Trophoblast cell (in vitro differentiated cells and primary cell): ENCODE measurements around the gene SNURF.
"Not testable (repeated sequence)": the region's sequence is repeated elsewhere in the genome, so short reads cannot be mapped to it uniquely, and the experiment has no call there.

Experiments used
- DNase-seq, 2 donors: peaks; one replicate each; pipeline ENCODE4 v3.0.0-alpha.2; 2016
- H2AFZ ChIP-seq: 2 replicates; pipeline ENCODE4 v1.6.1; 2013; ENCODE audit warnings: low read length, moderate library complexity, mild to moderate bottlenecking; ENCODE audit not compliant: insufficient read depth, poor library complexity
- H2AK5ac ChIP-seq: 2 replicates; pipeline ENCODE4 v1.6.1; 2013; ENCODE audit warnings: mild to moderate bottlenecking, low read length
- H2BK120ac ChIP-seq: 2 replicates; pipeline ENCODE4 v1.6.1; 2013; ENCODE audit warnings: low read length, mild to moderate bottlenecking, moderate library complexity; ENCODE audit not compliant: insufficient read depth, poor library complexity
- H2BK12ac ChIP-seq: 2 replicates; pipeline ENCODE4 v1.6.1; 2013; ENCODE audit warnings: mild to moderate bottlenecking, low read length, moderate library complexity
- H2BK5ac ChIP-seq: 2 replicates; pipeline ENCODE4 v1.6.1; 2013; ENCODE audit warnings: low read length, low read depth, moderate library complexity, mild to moderate bottlenecking; ENCODE audit not compliant: poor library complexity
- H3K14ac ChIP-seq: 2 replicates; pipeline ENCODE4 v1.6.1; 2013; ENCODE audit warnings: mild to moderate bottlenecking, low read length
- H3K18ac ChIP-seq: 2 replicates; pipeline ENCODE4 v1.6.1; 2013; ENCODE audit warnings: mild to moderate bottlenecking, low read length
- H3K23ac ChIP-seq: 2 replicates; pipeline ENCODE4 v1.6.1; 2013; ENCODE audit warnings: low read length
- H3K27ac ChIP-seq: 2 replicates; pipeline ENCODE4 v1.5.1; 2013; ENCODE audit warnings: low read depth, mild to moderate bottlenecking, inconsistent platforms, low read length, moderate library complexity
- H3K27me3 ChIP-seq: 2 replicates; pipeline ENCODE4 v1.6.1; 2013; ENCODE audit warnings: inconsistent platforms, mild to moderate bottlenecking, low read length, moderate library complexity; ENCODE audit not compliant: insufficient read depth
- H3K36me3 ChIP-seq, 2 experiments: 1 replicate in 1 of 2; 2 replicates in 1 of 2; pipeline ENCODE4 v1.6.1; 2013; ENCODE audit warnings: low read length in 2 of 2, mild to moderate bottlenecking in 2 of 2, moderate library complexity in 1 of 2; ENCODE audit not compliant: insufficient read depth in 2 of 2, control insufficient read depth in 1 of 2
- H3K4ac ChIP-seq: 2 replicates; pipeline ENCODE4 v1.6.1; 2013; ENCODE audit warnings: low read depth, mild to moderate bottlenecking, low read length, moderate library complexity
- H3K4me1 ChIP-seq, 2 experiments: 1 replicate in 1 of 2; 2 replicates in 1 of 2; pipeline ENCODE4 v1.6.1; 2013; ENCODE audit warnings: low read length in 2 of 2, mild to moderate bottlenecking in 2 of 2, moderate library complexity in 1 of 2; ENCODE audit not compliant: insufficient read depth in 2 of 2, control insufficient read depth in 1 of 2
- H3K4me2 ChIP-seq: 2 replicates; pipeline ENCODE4 v1.6.1; 2013; ENCODE audit warnings: inconsistent platforms, mild to moderate bottlenecking, low read length, moderate library complexity
- H3K4me3 ChIP-seq: 2 replicates; pipeline ENCODE4 v1.5.1; 2013; ENCODE audit warnings: mild to moderate bottlenecking, low read depth, low read length, inconsistent platforms
- H3K79me1 ChIP-seq: one replicate; pipeline ENCODE4 v1.6.1; 2013; ENCODE audit warnings: low read length
- H3K79me2 ChIP-seq: 2 replicates; pipeline ENCODE4 v1.6.1; 2013; ENCODE audit warnings: low read length, mild to moderate bottlenecking; ENCODE audit not compliant: control insufficient read depth, insufficient read depth, poor library complexity
- H3K9ac ChIP-seq: 2 replicates; pipeline ENCODE4 v1.6.1; 2013; ENCODE audit warnings: mild to moderate bottlenecking, low read length
- H3K9me3 ChIP-seq: 2 replicates; pipeline ENCODE4 v1.6.1; 2013; ENCODE audit warnings: low read depth, mild to moderate bottlenecking, control low read depth, inconsistent platforms, low read length; ENCODE audit not compliant: insufficient read depth
- H4K12ac ChIP-seq: 2 replicates; pipeline ENCODE4 v1.6.1; 2013; ENCODE audit warnings: low read depth, mild to moderate bottlenecking, low read length, moderate library complexity
- H4K8ac ChIP-seq: 2 replicates; pipeline ENCODE4 v1.6.1; 2013; ENCODE audit warnings: low read depth, mild to moderate bottlenecking, low read length, moderate library complexity
- H4K91ac ChIP-seq: one replicate; pipeline ENCODE4 v1.6.1; 2013; ENCODE audit warnings: low read depth, mild to moderate bottlenecking, low read length, moderate library complexity
- WGBS: extraction: QIAGEN DNeasy Blood & Tissue Kit; methylation state at CpG from one replicate; pipeline ENCODE4 v1.1.7; 2013; ENCODE audit warnings: missing lambda C conversion rate; ENCODE audit not compliant: insufficient read length, insufficient coverage; ENCODE audit errors: extremely low coverage; 5-methylcytosine and 5-hydroxymethylcytosine counted together

SNURF gene

GRCh38 chr15:24922781-24923180, 32.0 kb upstream of the SNURF start:
- H3K4ac ChIP-seq, H2AFZ ChIP-seq, H2AK5ac ChIP-seq, H3K79me2 ChIP-seq, H2BK12ac ChIP-seq, H3K9me3 ChIP-seq, H3K4me3 ChIP-seq, H3K4me1 ChIP-seq, H3K79me1 ChIP-seq, H3K27ac ChIP-seq, H3K14ac ChIP-seq, H3K27me3 ChIP-seq, H4K12ac ChIP-seq, H3K23ac ChIP-seq, H3K9ac ChIP-seq, H3K4me2 ChIP-seq, H2BK120ac ChIP-seq, H3K18ac ChIP-seq, H2BK5ac ChIP-seq, DNase-seq, H4K91ac ChIP-seq, H4K8ac ChIP-seq, H3K36me3 ChIP-seq: not testable (repeated sequence)
- no CpG with 5 or more reads among the region's 6 CpGs for WGBS

GRCh38 chr15:24924153-24924552, 30.6 kb upstream of the SNURF start:
- Histone ChIP-seq H2AK5ac (no peak overlapping the region), H4K8ac (no peak overlapping the region), H3K9ac (no peak overlapping the region), H3K4me2 (no peak overlapping the region), H3K18ac (no peak overlapping the region), H4K12ac (no peak overlapping the region), H3K27ac (no peak overlapping the region), H2AFZ (no peak overlapping the region), H3K9me3 (no peaks in the 10 kb centered on the region), H3K4ac (no peak overlapping the region), H3K4me1 (peaks cover 4% of the 10 kb centered on the region in 2 experiments), H3K79me1 (no peaks in the 10 kb centered on the region), H2BK12ac (no peak overlapping the region), H3K27me3 (no peaks in the 10 kb centered on the region), H4K91ac (no peak overlapping the region), H2BK5ac (no peak overlapping the region), H3K23ac (no peak overlapping the region), H3K14ac (no peak overlapping the region), H3K4me3 (no peak overlapping the region), H3K36me3 (peaks cover 2 to 3% of the 10 kb centered on the region in 2 experiments), H3K79me2 (no peaks in the 10 kb centered on the region), H2BK120ac (no peak overlapping the region)
- WGBS: no CpG with 5 or more reads among the region's 3 CpGs
- DNase-seq: no peak

- Histone ChIP-seq H4K12ac (no peak overlapping the region), H3K18ac (no peak overlapping the region), H3K79me2 (no peaks in the 10 kb centered on the region), H3K36me3 (peaks cover 3 to 4% of the 10 kb centered on the region in 2 experiments), H3K79me1 (no peaks in the 10 kb centered on the region), H4K8ac (no peak overlapping the region), H2BK12ac (no peak overlapping the region), H3K4me3 (no peak overlapping the region), H3K9me3 (no peaks in the 10 kb centered on the region), H3K4ac (no peak overlapping the region), H3K27me3 (no peaks in the 10 kb centered on the region), H3K23ac (no peak overlapping the region), H3K9ac (no peak overlapping the region), H2AFZ (no peak overlapping the region), H3K4me1 (peaks cover 4% of the 10 kb centered on the region in 2 experiments), H3K14ac (no peak overlapping the region), H2AK5ac (no peak overlapping the region), H3K27ac (no peak overlapping the region), H4K91ac (no peak overlapping the region), H3K4me2 (no peak overlapping the region), H2BK5ac (no peak overlapping the region), H2BK120ac (no peak overlapping the region)
- no CpG with 5 or more reads among the region's 2 CpGs for WGBS
- DNase-seq: no peak
Measured at GRCh38 chr15:24924621-24925020, 30.2 kb upstream of the SNURF start.

- H2BK120ac ChIP-seq, H4K91ac ChIP-seq, H3K9ac ChIP-seq, H3K4ac ChIP-seq, H2AK5ac ChIP-seq, H3K79me2 ChIP-seq, H2BK5ac ChIP-seq, H4K8ac ChIP-seq, H2BK12ac ChIP-seq, H3K23ac ChIP-seq, H3K36me3 ChIP-seq, H3K9me3 ChIP-seq, H3K4me2 ChIP-seq, H3K4me1 ChIP-seq, H3K4me3 ChIP-seq, H3K14ac ChIP-seq, H4K12ac ChIP-seq, H3K18ac ChIP-seq, H3K79me1 ChIP-seq, H3K27me3 ChIP-seq, H2AFZ ChIP-seq, H3K27ac ChIP-seq, DNase-seq: not testable (repeated sequence)
- no CpG with 5 or more reads among the region's 10 CpGs for WGBS
Measured at GRCh38 chr15:24931874-24932732, 22.7 kb upstream of the SNURF start.
